HepG2 (cell line): ENCODE measurements around the gene TBX3. TPM values are rescaled to one million over a fixed set of nuclear protein-coding genes. Genes with fewer than 3 reads are reported as not detected.

Experiments used
- AHDC1 ChIP-seq: sonication (generic); formaldehyde crosslinking; IDR thresholded peaks from 2 replicates; pipeline ENCODE4 v1.5.1; 2020; ENCODE audit warnings: mild to moderate bottlenecking, missing genetic modification reagents, borderline replicate concordance
- ELF3 ChIP-seq: IDR thresholded peaks from 2 replicates; pipeline ENCODE4 v1.6.1; 2016; ENCODE audit warnings: missing genetic modification reagents, missing compliant biosample characterization
- HHEX ChIP-seq: IDR thresholded peaks from 2 replicates; pipeline ENCODE4 v1.6.1; 2016; ENCODE audit warnings: control low read depth
- HOXA3 ChIP-seq: sonication (generic); formaldehyde crosslinking; IDR thresholded peaks from 2 replicates; pipeline ENCODE4 v1.5.0; 2020; ENCODE audit warnings: missing genetic modification reagents
- HOXD1 ChIP-seq: sonication (generic); formaldehyde crosslinking; IDR thresholded peaks from 2 replicates; pipeline ENCODE4 v1.5.0; 2020; ENCODE audit warnings: missing genetic modification reagents
- MATR3 ChIP-seq: sonication (generic); formaldehyde crosslinking; IDR thresholded peaks from 2 replicates; pipeline ENCODE4 v1.4.0; 2020; ENCODE audit warnings: missing genetic modification reagents
- MIER3 ChIP-seq: IDR thresholded peaks from 2 replicates; pipeline ENCODE4 v1.6.1; 2016; ENCODE audit warnings: missing compliant biosample characterization, borderline replicate concordance
- NFRKB ChIP-seq: fragments of 450-650 bp; IDR thresholded peaks from 2 replicates; pipeline ENCODE4 v1.6.1; 2017
- PAWR ChIP-seq: sonication (generic); formaldehyde crosslinking; IDR thresholded peaks from 2 replicates; pipeline ENCODE4 v1.4.0; 2020; ENCODE audit warnings: missing genetic modification reagents, mild to moderate bottlenecking, borderline replicate concordance
- PCBP2 ChIP-seq: fragments of 200-400 bp; formaldehyde crosslinking; optimal IDR thresholded peaks from 2 replicates; pipeline ENCODE3; 2018; ENCODE audit warnings: low read length, low read depth; ENCODE audit not compliant: poor library complexity, severe bottlenecking
- POLR2AphosphoS5 ChIP-seq: IDR thresholded peaks from 2 replicates; pipeline ENCODE4 v1.6.1; 2012; ENCODE audit warnings: low read depth, low read length
- SKI ChIP-seq: fragments of 450-650 bp; IDR thresholded peaks from one replicate; pipeline ENCODE4 v1.6.1; 2018; ENCODE audit warnings: mild to moderate bottlenecking; ENCODE audit not compliant: partially characterized antibody
- SNAPC2 ChIP-seq: sonication (generic); formaldehyde crosslinking; IDR thresholded peaks from 2 replicates; pipeline ENCODE4 v1.8.1; 2022; ENCODE audit warnings: mild to moderate bottlenecking, missing genetic modification reagents
- TFDP2 ChIP-seq: sonication (generic); formaldehyde crosslinking; IDR thresholded peaks from 2 replicates; pipeline ENCODE4 v1.4.0; 2020; ENCODE audit warnings: missing genetic modification reagents
- THAP7 ChIP-seq: sonication (generic); formaldehyde crosslinking; IDR thresholded peaks from 2 replicates; pipeline ENCODE4 v1.8.1; 2023; ENCODE audit warnings: mild to moderate bottlenecking, missing genetic modification reagents
- THAP8 ChIP-seq: sonication (generic); formaldehyde crosslinking; IDR thresholded peaks from 2 replicates; pipeline ENCODE4 v1.5.1; 2020; ENCODE audit warnings: missing genetic modification reagents, mild to moderate bottlenecking, borderline replicate concordance
- THRA ChIP-seq: sonication (generic); formaldehyde crosslinking; IDR thresholded peaks from 2 replicates; pipeline ENCODE4 v1.4.0; 2020; ENCODE audit warnings: missing genetic modification reagents, borderline replicate concordance
- XBP1 ChIP-seq: sonication (generic); formaldehyde crosslinking; IDR thresholded peaks from 2 replicates; pipeline ENCODE4 v1.5.0; 2020; ENCODE audit warnings: missing genetic modification reagents
- ZKSCAN8 ChIP-seq: IDR thresholded peaks from 2 replicates; pipeline ENCODE4 v1.6.1; 2016; ENCODE audit warnings: borderline replicate concordance, missing genetic modification reagents, missing compliant biosample characterization
- ZMYM4 ChIP-seq: sonication (generic); formaldehyde crosslinking; IDR thresholded peaks from 2 replicates; pipeline ENCODE4 v1.8.1; 2023; ENCODE audit warnings: mild to moderate bottlenecking, missing genetic modification reagents
- ZNF205 ChIP-seq: IDR thresholded peaks from 2 replicates; pipeline ENCODE4 v1.6.1; 2018; ENCODE audit warnings: missing biosample characterization, missing genetic modification reagents
- ZNF382 ChIP-seq: sonication (generic); formaldehyde crosslinking; IDR thresholded peaks from 2 replicates; pipeline ENCODE4 v1.5.0; 2020; ENCODE audit warnings: missing genetic modification reagents, mild to moderate bottlenecking, borderline replicate concordance
- ZNF83 ChIP-seq: sonication (generic); formaldehyde crosslinking; IDR thresholded peaks from 2 replicates; pipeline ENCODE4 v1.4.0; 2020; ENCODE audit warnings: missing genetic modification reagents, mild to moderate bottlenecking, borderline replicate concordance
- polyA plus RNA-seq, 8 experiments: library from polyadenylated mRNA; depleted of rRNA in 3 of 8; stranded (reverse) in 7 of 8; unstranded in 1 of 8; fragments of >200 nt; fragmentation: Illumina TruSeq in 4 of 8; extraction: Trizol in 4 of 8; gene quantifications; 2 replicates each; pipeline versions ENCODE4 v1.2.1 to v1.2.3, GENCODE V29; 2011 to 2016; ENCODE audit warnings: low read depth in 4 of 8, missing spikeins in 1 of 8, mixed read lengths in 1 of 8; ENCODE audit not compliant: insufficient read depth in 1 of 8
- total RNA-seq, 5 experiments: library from RNA; depleted of rRNA; stranded (reverse); fragments of >200 nt; fragmentation: Illumina TruSeq; extraction: Trizol; gene quantifications; 2 replicates each; pipeline ENCODE4 v1.2.3, GENCODE V29; 2016; ENCODE audit warnings: low read depth in 1 of 5

TBX3 gene
- total and polyA plus RNA-seq, 2 of the 13 experiments (the other 11 are each of a cell fraction or from before 2014, with no cell fraction given): 27.1 to 42.4 TPM

- TF ChIP-seq ELF3 (CRISPR knock-in tag) (peak; percentile 63; the same call in 1 of the 2 replicates), PAWR (CRISPR knock-in tag) (no peak), ZNF83 (no peak), POLR2AphosphoS5 (no peak), THAP8 (no peak), HOXA3 (CRISPR knock-in tag) (no peak), MIER3 (CRISPR knock-in tag) (no peak), PCBP2 (no peak), ZNF382 (CRISPR knock-in tag) (no peak), HOXD1 (CRISPR knock-in tag) (no peak), ZKSCAN8 (CRISPR knock-in tag) (peak; percentile 50; the same call in 1 of the 2 replicates), ZMYM4 (no peak), HHEX (CRISPR knock-in tag) (no peak), SKI (no peak), XBP1 (CRISPR knock-in tag) (no peak), THAP7 (no peak), NFRKB (no peak), SNAPC2 (CRISPR knock-in tag) (no peak), THRA (peak; percentile 94; the same call in 1 of the 2 replicates), MATR3 (CRISPR knock-in tag) (no peak), AHDC1 (no peak), ZNF205 (CRISPR knock-in tag) (no peak), TFDP2 (no peak)
Observed at GRCh38 chr12:114658002-114658441, 26.0 kb downstream of the TBX3 start (continued).
